Measurements from ENCODE around the gene ARAP1. TPM values are rescaled to one million over a fixed set of nuclear protein-coding genes. Genes with fewer than 3 reads are reported as not detected.

ARAP1 gene
- polyA plus RNA-seq, 1 experiment = 52.4 TPM

GRCh38 chr11:72782081-72782920 is 30.1 kb upstream of the ARAP1 start:
- POLR2A ChIA-PET = interaction anchor here (1.0 kb wide), 2 partner anchors 10 to 12 kb away, joined by 3 read pairs; no protein-coding TSS in a partner anchor
- CTCF ChIA-PET = interaction anchor here (1.0 to 1.5 kb wide), 2 partner anchors 10 to 12 kb away, joined by 3 to 7 read pairs; partner anchors contain the start of gene STARD10
- H3K9me3 ChIP-seq (ENCODE audit: control insufficient read depth, insufficient read depth, low read length) = no peaks in the 10 kb centered on the region
- no peak for TF ChIP-seq CTCF (IDR thresholded peaks at IDR 0.05; ENCODE audit: low read depth, low read length)
- H3K27me3 ChIP-seq (ENCODE audit: control insufficient read depth, insufficient read depth, low read length) = peaks cover 3% of the 10 kb centered on the region
- H3K4me3 ChIP-seq (ENCODE audit: low read depth, low read length) = peak overlapping the region; percentile 53
- DNase-seq (ENCODE audit: low read depth, low spot score) = no peak
- H3K27ac ChIP-seq (ENCODE audit: low read depth, low read length) = no peak overlapping the region

- ChIA-PET CTCF (interaction anchor here (1.0 kb wide), 1 partner anchor 13 kb away, joined by 3 read pairs; the partner anchor contains the start of gene STARD10), POLR2A (interaction anchor here (1.0 kb wide), 2 partner anchors 11 to 13 kb away, joined by 3 read pairs; no protein-coding TSS in a partner anchor)
- Histone ChIP-seq H3K27ac (ENCODE audit: low read depth, low read length) (no peak overlapping the region), H3K4me3 (ENCODE audit: low read depth, low read length) (peak overlapping the region; percentile 53), H3K27me3 (ENCODE audit: control insufficient read depth, insufficient read depth, low read length) (peaks cover 3% of the 10 kb centered on the region), H3K9me3 (ENCODE audit: control insufficient read depth, insufficient read depth, low read length) (no peaks in the 10 kb centered on the region)
- TF ChIP-seq CTCF (IDR thresholded peaks at IDR 0.05; ENCODE audit: low read depth, low read length) = no peak
- DNase-seq (ENCODE audit: low read depth, low spot score) = no peak
These were observed 29.3 kb upstream of the ARAP1 start for GRCh38 chr11:72781313-72782080.

- H3K4me3 ChIP-seq (ENCODE audit: low read depth, low read length) = peak overlapping the region; percentile 53
- DNase-seq (ENCODE audit: low read depth, low spot score) = no peak
- no peaks in the 10 kb centered on the region for H3K9me3 ChIP-seq (ENCODE audit: control insufficient read depth, insufficient read depth, low read length)
- TF ChIP-seq CTCF (IDR thresholded peaks at IDR 0.05; ENCODE audit: low read depth, low read length) = no peak
- CTCF ChIA-PET = no interaction called here
- H3K27me3 ChIP-seq (ENCODE audit: control insufficient read depth, insufficient read depth, low read length) = peaks cover 3% of the 10 kb centered on the region
- POLR2A ChIA-PET = no interaction called here
- no peak overlapping the region for H3K27ac ChIP-seq (ENCODE audit: low read depth, low read length)
These were observed 28.8 kb upstream of the ARAP1 start for GRCh38 chr11:72781063-72781312.

GRCh38 chr11:72780296-72781062 is 28.3 kb upstream of the ARAP1 start:
- Histone ChIP-seq H3K9me3 (ENCODE audit: control insufficient read depth, insufficient read depth, low read length) (no peaks in the 10 kb centered on the region), H3K27ac (ENCODE audit: low read depth, low read length) (no peak overlapping the region), H3K27me3 (ENCODE audit: control insufficient read depth, insufficient read depth, low read length) (peaks cover 3% of the 10 kb centered on the region), H3K4me3 (ENCODE audit: low read depth, low read length) (peak overlapping the region; percentile 53)
- TF ChIP-seq CTCF (IDR thresholded peaks at IDR 0.05; ENCODE audit: low read depth, low read length) = no peak
- ChIA-PET POLR2A (no interaction called here), CTCF (interaction anchor here (1.3 kb wide), 1 partner anchor 12 kb away, joined by 4 read pairs; no protein-coding TSS in a partner anchor)
- no peak for DNase-seq (ENCODE audit: low read depth, low spot score)

All from AG04450 (cell line).